Activated naive CD4-positive, alpha-beta T cell treated with anti-CD3 and anti-CD28 coated beads, Interleukin-2, amount 50 U/mL, for 24 hours (primary cell): ENCODE data around the gene KDR.

Source experiments
- H3K27ac Mint-ChIP-seq: one replicate; pipeline ENCODE4 v1.8.0; 2021; ENCODE audit warnings: mild to moderate bottlenecking, mixed read lengths
- H3K27me3 Mint-ChIP-seq: one replicate; pipeline ENCODE4 v1.8.0; 2021; ENCODE audit warnings: mixed read lengths
- H3K36me3 Mint-ChIP-seq: one replicate; pipeline ENCODE4 v1.8.0; 2021; ENCODE audit warnings: mixed read lengths
- H3K4me1 Mint-ChIP-seq: one replicate; pipeline ENCODE4 v1.8.0; 2021; ENCODE audit warnings: mixed read lengths
- H3K4me3 Mint-ChIP-seq: one replicate; pipeline ENCODE4 v1.8.0; 2021; ENCODE audit warnings: mild to moderate bottlenecking, mixed read lengths
- H3K9me3 Mint-ChIP-seq: one replicate; pipeline ENCODE4 v1.8.0; 2021; ENCODE audit warnings: mixed read lengths

Gene KDR

GRCh38 chr4:55098456-55099204 lies 26.8 kb downstream of the KDR start:
- no peak overlapping the region for H3K27ac Mint-ChIP-seq
- no peaks in the 10 kb centered on the region for H3K4me1 Mint-ChIP-seq
- H3K36me3 Mint-ChIP-seq, result no peaks in the 10 kb centered on the region
- no peak overlapping the region for H3K4me3 Mint-ChIP-seq
- peaks cover 5% of the 10 kb centered on the region for H3K27me3 Mint-ChIP-seq
- H3K9me3 Mint-ChIP-seq, result no peaks in the 10 kb centered on the region

GRCh38 chr4:55096619-55097018 lies 28.8 kb downstream of the KDR start:
- Mint-ChIP-seq H3K9me3 (no peaks in the 10 kb centered on the region), H3K27me3 (peaks cover 5% of the 10 kb centered on the region), H3K36me3 (no peaks in the 10 kb centered on the region), H3K27ac (no peak overlapping the region), H3K4me1 (no peaks in the 10 kb centered on the region), H3K4me3 (no peak overlapping the region)

- Mint-ChIP-seq H3K27ac (no peak overlapping the region), H3K9me3 (no peaks in the 10 kb centered on the region), H3K4me1 (no peaks in the 10 kb centered on the region), H3K27me3 (peaks cover 5% of the 10 kb centered on the region), H3K36me3 (no peaks in the 10 kb centered on the region), H3K4me3 (no peak overlapping the region)
Observed at GRCh38 chr4:55096045-55096444, 29.4 kb downstream of the KDR start.

GRCh38 chr4:55092504-55092903 lies 32.9 kb downstream of the KDR start:
- Mint-ChIP-seq H3K9me3 (no peaks in the 10 kb centered on the region), H3K27me3 (peaks cover 3% of the 10 kb centered on the region), H3K4me3 (no peak overlapping the region), H3K36me3 (no peaks in the 10 kb centered on the region), H3K27ac (no peak overlapping the region), H3K4me1 (no peaks in the 10 kb centered on the region)

GRCh38 chr4:55089916-55090315 lies 35.5 kb downstream of the KDR start:
- no peak overlapping the region for H3K4me3 Mint-ChIP-seq
- H3K9me3 Mint-ChIP-seq, result no peaks in the 10 kb centered on the region
- no peak overlapping the region for H3K27ac Mint-ChIP-seq
- H3K4me1 Mint-ChIP-seq, result no peaks in the 10 kb centered on the region
- H3K36me3 Mint-ChIP-seq, result no peaks in the 10 kb centered on the region
- peaks cover 3% of the 10 kb centered on the region for H3K27me3 Mint-ChIP-seq

GRCh38 chr4:55087913-55088260 lies 37.5 kb downstream of the KDR start:
- H3K4me1 Mint-ChIP-seq, result no peaks in the 10 kb centered on the region
- no peaks in the 10 kb centered on the region for H3K36me3 Mint-ChIP-seq
- no peak overlapping the region for H3K4me3 Mint-ChIP-seq
- no peaks in the 10 kb centered on the region for H3K9me3 Mint-ChIP-seq
- H3K27ac Mint-ChIP-seq, result no peak overlapping the region
- H3K27me3 Mint-ChIP-seq, result peaks cover 3% of the 10 kb centered on the region

GRCh38 chr4:55087009-55087912 lies 38.1 kb downstream of the KDR start:
- no peak overlapping the region for H3K4me3 Mint-ChIP-seq
- H3K9me3 Mint-ChIP-seq, result no peaks in the 10 kb centered on the region
- no peaks in the 10 kb centered on the region for H3K36me3 Mint-ChIP-seq
- H3K27ac Mint-ChIP-seq, result no peak overlapping the region
- H3K4me1 Mint-ChIP-seq, result no peaks in the 10 kb centered on the region
- H3K27me3 Mint-ChIP-seq, result peaks cover 3% of the 10 kb centered on the region

GRCh38 chr4:55086578-55086977 lies 38.8 kb downstream of the KDR start:
- Mint-ChIP-seq H3K27ac (no peak overlapping the region), H3K9me3 (no peaks in the 10 kb centered on the region), H3K27me3 (peaks cover 3% of the 10 kb centered on the region), H3K4me1 (no peaks in the 10 kb centered on the region), H3K4me3 (no peak overlapping the region), H3K36me3 (no peaks in the 10 kb centered on the region)

- H3K9me3 Mint-ChIP-seq, result no peaks in the 10 kb centered on the region
- no peak overlapping the region for H3K27ac Mint-ChIP-seq
- H3K36me3 Mint-ChIP-seq, result no peaks in the 10 kb centered on the region
- H3K4me1 Mint-ChIP-seq, result no peaks in the 10 kb centered on the region
- peaks cover 3% of the 10 kb centered on the region for H3K27me3 Mint-ChIP-seq
- H3K4me3 Mint-ChIP-seq, result no peak overlapping the region
Observed at GRCh38 chr4:55083735-55084134, 41.7 kb downstream of the KDR start.

- no peak overlapping the region for H3K4me3 Mint-ChIP-seq
Observed at GRCh38 chr4:55082756-55083155, 42.6 kb downstream of the KDR start.

GRCh38 chr4:55080174-55080865 lies 45.1 kb downstream of the KDR start:
- H3K27ac Mint-ChIP-seq, result no peak overlapping the region
- H3K9me3 Mint-ChIP-seq, result no peaks in the 10 kb centered on the region
- H3K4me1 Mint-ChIP-seq, result peaks cover 3% of the 10 kb centered on the region
- no peak overlapping the region for H3K4me3 Mint-ChIP-seq
- peaks cover 5% of the 10 kb centered on the region for H3K27me3 Mint-ChIP-seq
- H3K36me3 Mint-ChIP-seq, result no peaks in the 10 kb centered on the region

More at GRCh38 chr4:55082756-55083155, 42.6 kb downstream of the KDR start:
- Mint-ChIP-seq H3K36me3 (no peaks in the 10 kb centered on the region), H3K27me3 (peaks cover 3% of the 10 kb centered on the region), H3K4me1 (no peaks in the 10 kb centered on the region), H3K27ac (no peak overlapping the region), H3K9me3 (no peaks in the 10 kb centered on the region)

- H3K27me3 Mint-ChIP-seq, result peaks cover 6% of the 10 kb centered on the region
- peaks cover 3% of the 10 kb centered on the region for H3K4me1 Mint-ChIP-seq
- H3K4me3 Mint-ChIP-seq, result no peak overlapping the region
- H3K36me3 Mint-ChIP-seq, result no peaks in the 10 kb centered on the region
- H3K27ac Mint-ChIP-seq, result no peak overlapping the region
- H3K9me3 Mint-ChIP-seq, result no peaks in the 10 kb centered on the region
Observed at GRCh38 chr4:55079451-55080173, 45.8 kb downstream of the KDR start.

- H3K36me3 Mint-ChIP-seq, result no peaks in the 10 kb centered on the region
- peaks cover 3% of the 10 kb centered on the region for H3K4me1 Mint-ChIP-seq
- no peak overlapping the region for H3K27ac Mint-ChIP-seq
- H3K9me3 Mint-ChIP-seq, result no peaks in the 10 kb centered on the region
- H3K4me3 Mint-ChIP-seq, result no peak overlapping the region
- H3K27me3 Mint-ChIP-seq, result peaks cover 6% of the 10 kb centered on the region
Observed at GRCh38 chr4:55078987-55079386, 46.4 kb downstream of the KDR start.

GRCh38 chr4:55077577-55077976 lies 47.8 kb downstream of the KDR start:
- Mint-ChIP-seq H3K4me1 (peaks cover 3% of the 10 kb centered on the region), H3K27me3 (peaks cover 6% of the 10 kb centered on the region), H3K36me3 (no peaks in the 10 kb centered on the region), H3K4me3 (no peak overlapping the region), H3K9me3 (no peaks in the 10 kb centered on the region), H3K27ac (no peak overlapping the region)
